NCI-H446 (cell line): Measurements from ENCODE around the gene C10orf95.
"Not testable (repeated sequence)": the region's sequence is repeated elsewhere in the genome, so short reads cannot be mapped to it uniquely, and the experiment has no call there.

Experiments used
- DNase-seq, 2 experiments: peaks; one replicate each; lab custom pipeline; 2025; lab: John Stamatoyannopoulos, UW

Gene C10orf95, protein sequence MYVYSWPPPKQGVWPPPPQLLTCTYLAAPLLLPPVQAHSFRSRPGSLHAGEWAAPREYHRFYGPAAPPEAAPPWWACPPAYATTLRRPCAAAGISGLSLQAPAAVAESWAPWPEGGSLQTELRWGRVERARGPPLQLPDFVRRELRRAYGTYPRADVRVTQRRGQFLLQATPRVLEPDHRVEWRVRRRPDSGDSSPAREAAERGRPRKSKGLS

DNA sequence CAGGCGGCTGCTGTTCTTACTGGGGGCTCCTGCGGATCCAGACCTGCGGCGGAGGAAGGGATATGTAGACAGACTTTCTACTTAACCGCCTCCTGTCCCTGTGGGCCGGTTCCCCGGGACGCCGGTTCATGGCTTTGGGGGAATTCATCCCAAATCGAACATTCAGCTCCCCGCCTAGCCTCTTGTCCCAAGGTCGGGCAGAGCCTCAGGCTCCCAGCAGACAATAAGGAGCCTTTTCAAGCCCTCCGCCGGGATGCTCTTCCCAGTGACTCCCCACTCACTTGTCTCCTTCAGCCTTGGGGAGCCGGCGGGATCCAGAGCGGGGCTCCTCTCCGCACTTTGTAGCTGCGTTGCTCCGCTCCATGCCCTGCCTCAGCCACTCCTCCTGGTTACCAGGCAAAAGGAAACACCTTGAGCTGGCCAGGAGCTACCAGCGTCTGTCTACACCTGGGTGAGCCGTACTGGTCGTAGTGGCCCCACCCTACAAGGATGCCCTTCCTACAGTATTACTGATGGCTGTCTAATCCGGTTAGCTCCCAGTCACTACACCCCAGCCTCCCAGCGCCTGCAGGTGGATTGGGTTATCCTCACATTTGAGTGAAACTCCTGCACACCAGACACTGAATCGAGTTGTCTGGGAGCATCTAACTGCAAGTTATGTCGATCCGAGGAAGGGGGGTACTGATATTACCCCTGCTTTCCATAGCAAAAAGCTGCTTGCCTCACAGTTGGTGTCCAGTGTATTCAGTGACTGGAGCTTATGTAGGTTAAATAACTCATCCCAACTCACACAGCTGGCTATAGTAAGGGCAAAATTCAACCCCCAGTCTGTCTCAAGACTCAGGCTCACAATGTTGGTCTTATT lies at the start of gene C10orf95:
Gene C10orf95, minus strand, starts transcription at position 439 of the 865 bp plus-strand sequence. CDS start 450 bp downstream, outside the sequence.
- no peak for DNase-seq

DNA sequence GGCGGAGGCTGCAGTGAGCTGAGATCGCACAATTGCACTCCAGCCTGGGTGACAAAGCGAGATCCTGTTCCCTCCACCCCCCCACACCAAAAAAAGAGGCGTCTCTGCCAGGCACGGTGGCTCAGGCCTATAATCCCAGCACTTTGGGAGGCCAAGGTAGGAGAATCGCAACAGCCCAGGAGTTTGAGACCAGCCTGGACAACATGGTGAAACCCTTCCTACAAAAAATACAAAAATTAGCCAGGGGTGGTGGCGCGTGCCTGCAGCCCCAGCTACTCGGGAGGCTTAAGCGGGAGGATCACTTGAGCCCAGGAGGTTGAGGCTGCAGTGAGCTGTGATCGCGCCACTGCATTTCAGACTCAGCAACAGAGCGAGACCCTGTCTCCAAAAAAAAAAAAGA lies 49.3 kb upstream of the C10orf95 start:
- not testable (repeated sequence) for DNase-seq

DNA sequence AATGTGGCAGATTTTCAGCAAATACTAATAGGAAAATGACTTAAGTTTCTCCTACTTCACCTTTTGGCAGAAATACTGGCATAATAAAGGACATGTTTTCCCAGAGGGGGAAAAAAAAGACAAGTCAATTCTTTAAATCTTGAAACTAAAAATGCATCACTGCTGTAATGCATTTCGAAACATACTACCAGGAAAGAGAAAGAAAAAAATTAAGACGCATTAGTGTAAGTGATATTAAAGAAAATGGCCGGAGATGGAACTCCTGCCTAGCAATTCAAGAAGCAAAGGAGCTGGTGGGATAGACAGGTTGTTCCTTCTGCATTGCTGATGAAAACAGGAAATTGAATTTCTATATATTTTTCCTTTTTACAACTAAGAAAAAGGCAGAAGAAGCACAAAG lies 48.0 kb upstream of the C10orf95 start:
- no peak for DNase-seq

DNA sequence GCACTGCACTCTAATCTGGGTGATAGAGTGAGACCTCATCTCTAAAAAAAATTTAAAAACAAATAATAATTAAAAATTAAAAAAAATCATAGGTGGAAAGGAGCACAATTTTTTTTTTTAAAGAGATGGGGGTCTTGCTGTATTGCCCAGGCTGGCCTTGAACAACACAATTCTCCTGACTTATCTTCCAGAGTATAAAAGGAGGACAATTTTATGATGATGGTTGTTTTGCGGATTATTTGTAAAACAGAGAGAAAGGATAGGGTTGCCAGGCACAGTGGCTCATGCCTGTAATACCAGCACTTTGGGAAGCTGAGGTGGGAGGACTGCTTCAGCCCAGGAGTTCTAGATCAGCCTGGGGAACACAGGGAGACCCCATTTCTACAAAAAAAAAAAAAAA lies 46.2 kb upstream of the C10orf95 start:
- no peak for DNase-seq

DNA sequence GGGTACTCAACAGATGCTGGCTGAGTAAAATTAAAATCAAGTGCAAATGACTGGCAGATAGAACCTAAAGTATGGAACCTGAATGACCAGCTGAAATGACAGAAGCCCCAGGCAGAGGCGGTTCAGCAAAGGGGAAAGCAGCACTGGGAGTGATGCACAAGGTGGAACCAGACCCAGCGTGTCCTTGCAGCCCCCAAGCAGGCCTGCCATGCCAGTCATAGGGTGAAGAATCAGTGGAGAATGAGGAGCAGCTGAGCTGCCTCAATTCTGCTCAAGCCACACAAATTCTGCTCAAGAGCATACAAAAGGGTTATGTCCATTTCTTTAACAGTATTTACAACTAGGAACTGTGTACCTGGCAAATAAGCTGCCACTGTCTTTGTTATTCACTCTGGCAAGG lies 42.4 kb upstream of the C10orf95 start:
- no peak for DNase-seq

DNA sequence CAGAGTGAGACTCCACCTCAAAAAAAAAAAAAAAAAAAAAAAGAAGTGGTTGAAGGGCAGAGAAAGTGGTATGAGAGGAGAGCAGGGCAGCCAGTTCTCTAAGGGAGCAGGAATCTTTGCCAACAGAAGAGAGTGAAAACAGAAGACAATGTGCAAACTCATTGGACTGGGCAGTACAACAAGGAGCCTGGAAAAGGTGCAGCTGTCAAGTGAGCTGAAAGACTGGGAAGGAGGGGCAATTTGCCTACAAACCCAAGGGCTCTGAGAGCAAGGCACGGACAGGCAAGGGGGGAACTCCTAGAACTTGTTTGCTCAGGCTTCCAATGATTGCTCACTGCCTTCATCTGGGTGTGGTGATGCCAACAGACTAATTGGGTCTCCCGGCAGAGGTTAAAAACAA lies 41.6 kb upstream of the C10orf95 start:
- no peak for DNase-seq

DNA sequence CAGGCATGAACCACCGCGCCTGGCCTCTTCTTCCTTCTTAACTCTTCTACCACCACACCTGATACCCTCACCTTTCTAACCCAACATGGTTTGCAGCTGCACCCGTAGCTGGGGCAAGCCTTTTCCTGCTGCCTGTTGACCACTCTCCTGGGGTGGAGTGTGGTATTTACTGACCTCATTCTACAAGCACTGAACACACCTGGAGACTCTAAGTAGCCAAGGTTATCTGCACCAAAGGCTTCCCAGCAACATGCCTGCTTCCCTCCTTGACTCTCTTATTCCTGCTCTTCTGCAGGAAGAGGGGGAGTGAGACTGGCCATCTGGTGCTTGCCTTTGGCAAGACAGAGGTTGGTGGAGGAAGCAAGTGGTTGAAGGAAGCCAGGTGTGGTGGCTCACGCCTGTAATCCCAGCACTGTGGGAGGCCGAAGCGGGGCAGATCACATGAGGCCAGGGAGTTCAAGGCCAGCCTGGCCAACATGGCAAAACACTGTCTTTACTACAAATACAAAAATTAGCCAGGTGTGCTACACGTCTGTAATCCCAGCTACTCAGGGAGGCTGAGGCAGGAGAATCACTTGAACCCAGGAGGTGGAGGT lies 41.1 kb upstream of the C10orf95 start:
- no peak for DNase-seq

DNA sequence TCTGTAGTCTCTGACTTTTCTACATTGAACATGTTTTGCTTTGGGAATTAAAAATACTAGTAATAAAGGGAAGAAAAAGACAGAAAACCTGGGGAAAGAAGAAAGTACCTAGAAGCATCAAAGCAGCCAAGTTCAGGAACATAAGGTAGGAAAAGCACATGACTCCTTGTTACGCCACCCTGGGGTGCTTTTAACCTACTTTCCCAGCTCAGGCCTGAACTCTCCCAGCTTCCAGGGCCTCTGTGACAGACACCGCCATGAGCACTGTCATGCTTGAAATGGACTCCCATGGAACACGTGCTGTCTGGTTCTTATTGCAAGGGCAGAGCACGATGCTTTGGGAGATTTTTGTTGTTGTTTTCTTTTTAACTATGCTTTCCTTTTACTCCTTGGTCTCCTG lies 39.8 kb upstream of the C10orf95 start:
- no peak for DNase-seq

DNA sequence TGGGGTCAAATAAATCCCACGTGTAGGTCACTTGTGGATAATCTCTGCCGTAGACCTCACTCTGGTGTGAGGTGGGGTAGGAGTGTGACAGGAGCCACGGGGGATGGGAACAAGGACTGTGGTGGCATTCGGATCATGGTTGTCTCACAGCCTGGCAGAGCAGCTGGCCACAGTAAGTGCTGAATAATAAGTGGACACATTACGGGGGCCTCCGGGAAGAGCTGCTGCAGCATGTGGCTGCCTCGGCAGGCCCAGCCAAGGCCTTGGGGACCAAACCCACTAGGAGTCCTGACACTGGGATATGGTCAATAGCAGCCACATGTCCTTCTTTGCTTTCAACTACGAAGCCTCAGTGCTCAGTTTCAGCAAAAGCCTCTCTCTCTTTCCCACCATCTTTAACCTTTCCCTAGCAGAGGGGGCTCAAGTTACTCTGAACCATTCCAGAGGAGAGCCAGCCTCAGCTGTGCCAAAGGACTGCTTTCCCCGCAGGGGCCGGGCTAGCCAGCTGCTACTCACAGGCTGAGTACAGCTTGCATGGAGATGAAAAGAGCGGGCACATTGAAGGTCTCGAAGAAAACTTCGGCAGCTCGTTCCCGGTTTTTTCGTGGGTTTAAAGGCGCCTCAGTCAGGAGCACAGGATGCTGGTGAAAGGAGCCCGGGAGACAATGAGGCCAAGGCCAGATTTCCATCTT lies 33.9 kb upstream of the C10orf95 start:
- DNase-seq: no peak

DNA sequence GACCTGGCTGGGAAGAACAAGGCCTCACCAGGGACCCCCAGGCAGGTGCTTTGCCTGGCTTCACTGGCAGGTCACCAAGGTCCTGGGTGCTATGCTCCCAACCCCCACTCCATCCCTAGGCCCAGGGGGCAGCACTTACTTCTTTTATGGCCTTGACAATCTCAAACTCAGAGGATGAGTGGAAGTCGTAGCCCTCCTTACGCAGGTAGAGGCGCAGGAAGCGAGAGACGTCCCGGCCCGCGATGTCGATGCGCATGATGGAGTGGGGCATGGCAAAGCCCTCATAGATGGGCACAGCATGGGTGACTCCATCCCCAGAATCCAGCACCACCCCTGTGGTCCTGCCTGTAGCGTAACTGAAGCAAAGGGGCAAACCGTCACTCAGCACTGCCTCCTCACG lies 32.7 kb upstream of the C10orf95 start:
- DNase-seq: no peak

DNA sequence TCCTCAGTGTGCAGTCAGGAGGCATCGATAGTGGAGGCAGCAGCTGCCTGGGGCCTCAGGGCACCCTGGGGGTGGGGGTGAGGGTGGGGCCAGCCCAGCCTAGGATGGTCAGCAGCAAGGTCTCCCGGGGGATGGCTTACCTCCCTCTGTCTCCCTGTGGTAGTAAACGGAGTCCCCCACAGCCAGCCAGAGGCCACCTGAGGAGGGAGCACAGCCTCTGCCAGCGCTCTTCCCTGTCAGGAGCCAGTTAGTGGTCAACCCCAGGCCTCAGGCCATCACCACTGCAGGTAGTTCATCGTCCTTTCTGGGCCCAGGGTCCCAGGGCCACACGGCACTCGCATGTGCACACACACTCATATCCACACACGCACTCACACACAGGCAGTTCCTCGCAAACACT lies 29.1 kb upstream of the C10orf95 start:
- no peak for DNase-seq

DNA sequence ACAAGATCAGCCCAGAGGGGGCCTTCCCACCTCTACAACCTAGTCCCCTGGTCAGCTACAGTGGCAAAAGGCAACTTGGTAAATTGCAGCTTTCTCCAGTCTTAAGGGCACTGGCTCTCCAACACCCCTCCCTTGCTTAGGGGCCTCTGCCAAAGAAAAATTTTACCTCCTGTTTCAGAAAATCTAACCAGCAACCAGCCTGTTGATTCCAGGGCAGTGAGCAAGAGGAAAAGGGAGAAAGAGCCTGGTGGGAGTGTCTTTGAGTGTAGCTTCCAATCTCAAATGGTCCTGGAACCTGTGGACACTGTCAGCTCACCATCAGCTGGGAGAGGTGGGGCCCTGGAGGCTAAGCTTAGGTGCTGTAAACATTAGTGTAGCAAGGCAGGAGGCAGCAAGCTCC lies 28.3 kb upstream of the C10orf95 start:
- DNase-seq: no peak

DNA sequence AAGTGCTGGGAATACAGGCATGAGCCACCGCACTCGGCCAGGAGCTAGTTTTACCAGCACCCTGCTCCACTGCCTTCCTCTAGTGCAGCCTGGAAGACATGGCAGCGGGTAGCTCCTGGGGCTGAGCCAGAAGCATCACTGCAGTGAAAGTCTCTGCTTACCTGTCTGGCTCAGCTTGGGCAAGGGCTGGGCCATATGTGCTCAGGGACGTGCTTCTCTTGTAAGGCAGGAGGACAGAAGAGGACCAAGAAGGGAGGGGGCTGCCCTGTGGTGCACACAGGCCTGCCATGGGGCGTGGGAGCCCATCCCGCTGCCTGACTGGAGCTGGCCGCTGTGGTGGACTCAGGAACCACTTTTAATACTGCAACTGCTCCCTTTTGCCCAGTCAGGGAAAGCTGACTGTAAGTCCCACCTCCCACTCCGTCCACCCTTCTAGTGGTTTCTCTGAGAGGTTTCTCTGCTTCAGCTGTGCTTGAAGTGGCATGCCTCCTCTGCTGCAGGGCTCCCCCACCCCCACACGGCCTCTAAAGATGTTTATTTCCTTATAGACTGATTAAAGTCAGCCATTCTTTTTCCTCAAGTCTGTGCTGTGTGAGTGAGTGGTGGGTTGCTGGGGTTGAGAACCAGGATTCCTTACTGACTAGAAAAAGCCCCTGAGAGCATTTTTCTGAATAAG lies 25.3 kb upstream of the C10orf95 start:
- no peak for DNase-seq

DNA sequence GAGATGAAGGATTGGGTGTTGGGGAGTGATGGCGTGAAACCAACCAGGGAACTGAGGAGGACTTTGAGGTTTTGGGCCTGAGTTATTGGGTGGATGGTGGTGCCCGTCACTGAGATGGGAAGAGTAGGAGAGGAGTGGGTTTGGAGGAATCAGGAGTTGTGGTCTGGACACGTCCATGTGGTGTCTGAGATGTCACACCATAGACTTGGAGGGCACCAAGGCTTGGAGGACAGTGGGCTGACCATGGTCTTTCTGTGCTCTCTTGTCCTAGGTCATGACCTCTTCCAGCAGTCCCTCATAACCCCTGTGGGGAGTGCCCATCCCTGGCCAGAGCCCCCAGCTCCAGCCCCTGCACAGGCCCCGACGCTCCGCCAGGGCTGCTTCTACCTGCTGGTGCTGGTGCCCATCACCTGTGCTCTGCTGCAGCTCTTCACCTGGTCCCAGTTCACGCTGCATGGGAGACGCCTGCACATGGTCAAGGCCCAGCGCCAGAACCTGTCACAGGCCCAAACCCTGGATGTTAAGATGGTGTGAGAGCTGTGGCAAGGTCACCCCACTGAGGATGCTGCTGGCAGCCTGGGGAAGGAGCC lies 24.2 kb upstream of the C10orf95 start:
- DNase-seq: no peak

DNA sequence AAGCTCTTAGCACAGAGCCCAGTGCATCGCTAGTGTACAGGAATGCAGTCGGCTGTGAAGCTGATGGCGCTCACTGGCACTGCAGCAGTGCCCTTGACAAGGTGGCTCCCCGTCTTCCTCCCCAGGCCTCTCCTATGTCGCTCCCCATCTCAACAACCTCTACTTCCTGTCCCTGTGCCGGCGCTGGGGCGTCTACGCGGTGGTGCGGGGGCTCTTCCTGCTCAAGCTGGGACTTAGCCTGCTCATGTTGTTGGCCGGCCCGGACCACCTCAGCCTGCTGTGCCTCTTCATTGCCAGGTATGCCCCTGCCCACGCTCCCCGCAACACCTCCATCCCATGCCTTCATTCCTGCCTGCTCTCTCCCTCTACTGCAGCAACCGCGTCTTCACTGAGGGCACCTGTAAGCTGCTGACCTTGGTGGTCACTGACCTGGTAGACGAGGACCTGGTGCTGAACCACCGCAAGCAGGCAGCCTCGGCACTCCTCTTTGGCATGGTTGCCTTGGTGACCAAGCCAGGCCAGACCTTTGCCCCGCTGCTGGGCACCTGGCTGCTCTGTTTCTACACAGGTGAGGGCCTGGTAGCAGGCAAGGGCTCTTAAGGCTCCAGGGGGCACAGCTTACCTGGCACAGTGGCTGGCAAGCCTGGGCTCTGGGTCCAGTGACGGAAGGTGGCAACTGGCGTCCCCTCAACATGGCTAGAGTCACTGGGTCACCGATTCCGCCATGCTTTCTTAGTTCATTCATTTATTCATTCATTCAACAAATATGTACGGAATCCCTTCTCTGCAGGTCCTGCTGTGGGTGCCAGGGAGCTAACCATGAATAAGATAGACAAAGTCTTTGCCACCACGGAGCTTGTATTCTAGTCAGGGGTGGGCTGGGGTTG lies 22.3 kb upstream of the C10orf95 start:
- DNase-seq: no peak

DNA sequence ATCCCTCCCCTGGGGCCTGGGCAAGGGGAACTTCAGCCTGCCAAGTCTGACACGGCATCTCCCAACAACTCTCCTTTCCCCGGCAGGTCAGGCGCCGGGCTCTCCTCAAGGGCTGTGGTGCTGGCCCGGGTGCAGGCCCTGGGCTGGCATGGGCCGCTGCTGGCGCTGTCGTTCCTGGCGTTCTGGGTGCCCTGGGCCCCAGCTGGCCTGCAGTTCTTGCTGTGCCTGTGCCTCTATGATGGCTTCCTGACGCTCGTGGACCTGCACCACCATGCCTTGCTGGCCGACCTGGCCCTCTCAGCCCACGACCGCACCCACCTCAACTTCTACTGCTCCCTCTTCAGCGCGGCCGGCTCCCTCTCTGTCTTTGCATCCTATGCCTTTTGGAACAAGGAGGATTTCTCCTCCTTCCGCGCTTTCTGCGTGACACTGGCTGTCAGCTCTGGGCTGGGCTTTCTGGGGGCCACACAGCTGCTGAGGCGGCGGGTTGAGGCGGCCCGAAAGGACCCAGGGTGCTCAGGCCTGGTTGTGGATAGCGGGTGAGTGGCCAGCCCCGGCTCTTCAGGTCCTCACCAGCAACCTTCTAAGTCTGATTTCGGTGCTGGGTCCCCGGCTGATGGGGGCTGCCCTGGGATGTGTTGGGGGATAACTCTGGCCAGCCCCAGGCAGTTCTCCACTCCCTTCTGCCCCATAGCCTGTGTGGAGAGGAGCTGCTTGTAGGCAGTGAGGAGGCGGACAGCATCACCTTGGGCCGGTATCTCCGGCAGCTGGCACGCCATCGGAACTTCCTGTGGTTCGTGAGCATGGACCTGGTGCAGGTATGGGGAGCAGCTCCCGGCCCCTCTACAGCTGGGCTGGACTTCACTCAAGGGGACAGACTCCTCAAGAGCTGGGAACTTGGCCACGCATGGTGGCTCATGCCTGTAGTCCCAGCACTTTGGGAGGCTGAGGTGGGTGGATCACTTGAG lies 19.5 kb upstream of the C10orf95 start:
- DNase-seq: no peak

DNA sequence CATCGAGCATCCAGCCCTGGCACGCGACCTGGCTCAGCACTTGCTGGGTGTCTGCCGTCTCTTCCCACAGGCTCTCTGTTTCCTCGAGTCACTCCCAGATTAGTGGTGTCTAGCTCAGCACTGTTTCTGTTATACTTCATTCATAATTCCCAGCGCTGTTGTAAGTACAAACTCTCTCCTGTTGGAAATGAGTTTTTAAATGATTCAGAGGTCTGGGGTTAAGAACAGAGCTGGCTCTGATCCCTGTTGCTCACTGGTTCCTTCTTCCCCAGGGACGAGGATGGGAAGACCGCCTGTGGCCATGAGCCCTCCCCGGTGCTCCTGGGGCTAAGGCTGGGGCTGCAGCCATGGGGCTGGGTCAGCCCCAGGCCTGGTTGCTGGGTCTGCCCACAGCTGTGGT lies 17.3 kb upstream of the C10orf95 start:
- no peak for DNase-seq

DNA sequence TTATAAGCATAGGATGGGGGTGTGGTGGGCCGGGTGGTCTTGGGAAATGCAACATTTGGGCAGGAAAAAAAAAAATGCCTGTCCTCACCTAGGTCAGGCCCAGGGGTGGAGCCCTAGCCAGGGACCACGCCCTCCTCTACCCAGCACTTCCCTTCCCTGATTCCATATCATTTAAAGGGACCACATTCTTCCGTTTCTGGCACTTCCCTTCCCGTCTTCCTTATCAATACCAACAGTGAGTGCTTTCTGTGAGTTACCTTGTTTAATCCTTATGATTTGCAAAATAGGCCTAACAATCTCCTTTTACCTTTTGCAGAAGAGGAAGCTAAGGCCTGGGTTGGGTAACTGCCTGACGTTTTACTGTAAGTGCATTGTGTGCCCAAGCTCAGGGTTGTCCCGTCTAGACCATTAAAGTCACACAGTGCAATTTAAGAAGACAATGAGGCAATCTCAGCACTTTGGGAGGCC lies 16.7 kb upstream of the C10orf95 start:
- no peak for DNase-seq

DNA sequence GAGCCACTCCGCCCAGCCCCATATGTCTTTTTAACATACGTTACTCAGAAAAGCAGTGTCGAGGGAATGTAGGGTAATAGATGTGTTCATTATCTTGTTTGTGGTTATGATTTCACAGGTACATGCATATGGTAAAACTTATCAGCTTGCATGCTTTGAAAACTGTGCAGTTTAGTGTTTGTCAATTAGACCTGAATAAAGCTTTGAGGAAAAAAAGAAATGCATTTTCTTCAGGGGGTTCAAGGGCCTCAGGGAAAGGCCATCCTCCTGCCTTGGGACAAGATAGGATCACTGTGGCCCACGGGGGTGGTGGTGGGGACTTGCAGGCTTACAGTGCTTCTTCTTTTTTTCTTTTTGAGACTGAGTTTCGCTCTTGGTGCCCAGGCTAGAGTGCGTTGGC lies 16.0 kb upstream of the C10orf95 start:
- DNase-seq: no peak
